ENCODE results near the gene MICAL2. TPM values are rescaled to one million over a fixed set of nuclear protein-coding genes. Genes with fewer than 3 reads are reported as not detected.
A peak's percentile ranks its signal among the peaks of the same experiment; 100 is the strongest.

Gene MICAL2
- total RNA-seq, 1 donor from 2014 or later = 372 TPM

GRCh38 chr11:12270215-12270797 is 159.9 kb downstream of the MICAL2 start:
- no peak for DNase-seq (ENCODE audit: low spot score)
- no peaks in the 10 kb centered on the region for H3K27me3 Mint-ChIP-seq (ENCODE audit: low read depth)

GRCh38 chr11:12270817-12271216 is 160.4 kb downstream of the MICAL2 start:
- Mint-ChIP-seq H3K4me3 (ENCODE audit: unreplicated experiment) (no peak overlapping the region), H3K27ac (ENCODE audit: unreplicated experiment) (peak overlapping the region; percentile 95), H3K36me3 (ENCODE audit: low read depth) (no peaks in the 10 kb centered on the region), H3K27me3 (ENCODE audit: low read depth) (no peaks in the 10 kb centered on the region), H3K9me3 (ENCODE audit: low read depth) (no peaks in the 10 kb centered on the region), H3K4me1 (ENCODE audit: low read depth) (peaks cover 81% of the 10 kb centered on the region)
- TF ChIP-seq CTCF (IDR thresholded peaks at IDR 0.05) = no peak
- no peak for DNase-seq (ENCODE audit: low spot score)

More at GRCh38 chr11:12270215-12270797, 159.9 kb downstream of the MICAL2 start:
- Mint-ChIP-seq H3K4me1 (ENCODE audit: low read depth) (peaks cover 80% of the 10 kb centered on the region), H3K36me3 (ENCODE audit: low read depth) (no peaks in the 10 kb centered on the region), H3K9me3 (ENCODE audit: low read depth) (no peaks in the 10 kb centered on the region), H3K4me3 (ENCODE audit: unreplicated experiment) (no peak overlapping the region), H3K27ac (ENCODE audit: unreplicated experiment) (peak overlapping the region; percentile 95)
- TF ChIP-seq CTCF (IDR thresholded peaks at IDR 0.05) = no peak

- DNase-seq (ENCODE audit: low spot score) = no peak
- H3K27me3 Mint-ChIP-seq (ENCODE audit: low read depth) = no peaks in the 10 kb centered on the region
- no peak overlapping the region for H3K27ac Mint-ChIP-seq (ENCODE audit: unreplicated experiment)
- no peak overlapping the region for H3K4me3 Mint-ChIP-seq (ENCODE audit: unreplicated experiment)
- no peaks in the 10 kb centered on the region for H3K9me3 Mint-ChIP-seq (ENCODE audit: low read depth)
- H3K36me3 Mint-ChIP-seq (ENCODE audit: low read depth) = no peaks in the 10 kb centered on the region
- H3K4me1 Mint-ChIP-seq (ENCODE audit: low read depth) = peaks cover 81% of the 10 kb centered on the region
- no peak for TF ChIP-seq CTCF (IDR thresholded peaks at IDR 0.05)
Observed at GRCh38 chr11:12271241-12271640, 160.9 kb downstream of the MICAL2 start.

GRCh38 chr11:12271826-12272366 is 161.5 kb downstream of the MICAL2 start:
- Mint-ChIP-seq H3K4me1 (ENCODE audit: low read depth) (peaks cover 81% of the 10 kb centered on the region), H3K36me3 (ENCODE audit: low read depth) (no peaks in the 10 kb centered on the region), H3K27ac (ENCODE audit: unreplicated experiment) (peak overlapping the region; percentile 63), H3K27me3 (ENCODE audit: low read depth) (no peaks in the 10 kb centered on the region), H3K4me3 (ENCODE audit: unreplicated experiment) (no peak overlapping the region), H3K9me3 (ENCODE audit: low read depth) (no peaks in the 10 kb centered on the region)
- no peak for TF ChIP-seq CTCF (IDR thresholded peaks at IDR 0.05)
- no peak for DNase-seq (ENCODE audit: low spot score)

GRCh38 chr11:12272821-12273617 is 162.6 kb downstream of the MICAL2 start:
- TF ChIP-seq CTCF (IDR thresholded peaks at IDR 0.05) = no peak
- peaks cover 70% of the 10 kb centered on the region for H3K4me1 Mint-ChIP-seq (ENCODE audit: low read depth)
- no peak for DNase-seq (ENCODE audit: low spot score)
- no peak overlapping the region for H3K4me3 Mint-ChIP-seq (ENCODE audit: unreplicated experiment)
- peak overlapping the region; percentile 93 for H3K27ac Mint-ChIP-seq (ENCODE audit: unreplicated experiment)
- H3K27me3 Mint-ChIP-seq (ENCODE audit: low read depth) = no peaks in the 10 kb centered on the region
- no peaks in the 10 kb centered on the region for H3K9me3 Mint-ChIP-seq (ENCODE audit: low read depth)
- H3K36me3 Mint-ChIP-seq (ENCODE audit: low read depth) = no peaks in the 10 kb centered on the region
